Liver (tissue), 9 donors: ENCODE results near the gene ARMCX4. TPM values are rescaled to one million over a fixed set of nuclear protein-coding genes. Genes with fewer than 3 reads are reported as not detected.

ENCODE experiments used
- DNase-seq: peaks from one replicate; pipeline ENCODE4 v3.0.0-alpha.2; 2017; ENCODE audit warnings: low spot score
- H3K27ac ChIP-seq, 2 donors: one replicate each; pipeline ENCODE4 v1.7.0; 2013; ENCODE audit warnings: inconsistent platforms in 2 of 2, low read length in 2 of 2, control low read depth in 1 of 2, low read depth in 1 of 2, mild to moderate bottlenecking in 1 of 2
- H3K27me3 ChIP-seq, 4 donors: one replicate each; pipeline versions ENCODE4 v1.6.1 to v1.7.0; 2013; ENCODE audit warnings: low read length in 3 of 4, inconsistent platforms in 1 of 4, mild to moderate bottlenecking in 1 of 4, moderate library complexity in 1 of 4; ENCODE audit not compliant: control insufficient read depth in 4 of 4, insufficient read depth in 4 of 4
- H3K36me3 ChIP-seq, 4 donors: one replicate each; pipeline versions ENCODE4 v1.6.1 to v1.7.0; 2013; ENCODE audit warnings: low read length in 3 of 4, mild to moderate bottlenecking in 3 of 4, low read depth in 1 of 4, moderate library complexity in 1 of 4; ENCODE audit not compliant: control insufficient read depth in 4 of 4, insufficient read depth in 3 of 4
- H3K4me1 ChIP-seq, 4 donors: one replicate each; pipeline versions ENCODE4 v1.6.1 to v1.7.0; 2013; ENCODE audit warnings: low read length in 3 of 4, mild to moderate bottlenecking in 3 of 4, moderate library complexity in 1 of 4; ENCODE audit not compliant: control insufficient read depth in 4 of 4, insufficient read depth in 4 of 4
- H3K4me3 ChIP-seq, 3 donors: one replicate each; pipeline versions ENCODE4 v1.6.1 to v1.7.0; 2013; ENCODE audit warnings: low read length in 3 of 3, control low read depth in 1 of 3, low read depth in 1 of 3, mild to moderate bottlenecking in 1 of 3
- H3K9ac ChIP-seq, 2 donors: one replicate each; pipeline ENCODE4 v1.7.0; 2013; ENCODE audit warnings: low read length in 2 of 2, mild to moderate bottlenecking in 2 of 2, moderate library complexity in 2 of 2, control low read depth in 1 of 2, low read depth in 1 of 2
- H3K9me3 ChIP-seq, 4 donors: one replicate each; pipeline versions ENCODE4 v1.6.1 to v1.7.0; 2013; ENCODE audit warnings: low read length in 3 of 4; ENCODE audit not compliant: control insufficient read depth in 4 of 4
- EGR1 ChIP-seq, 2 donors: IDR thresholded peaks; 2 replicates each; pipeline ENCODE4 v1.6.1; 2016 to 2018; ENCODE audit warnings: antibody characterized with exemption in 2 of 2, low read depth in 2 of 2
- FOXA1 ChIP-seq: IDR thresholded peaks from 2 replicates; pipeline ENCODE4 v1.6.1; 2016; ENCODE audit warnings: antibody characterized with exemption
- FOXA2 ChIP-seq: IDR thresholded peaks from 2 replicates; pipeline ENCODE4 v1.6.1; 2016; ENCODE audit warnings: antibody characterized with exemption
- GABPA ChIP-seq, 2 donors: IDR thresholded peaks in 1 of 2; conservative IDR thresholded peaks in 1 of 2; 2 replicates each; pipeline ENCODE4 v1.6.1; 2016; ENCODE audit warnings: antibody characterized with exemption in 2 of 2, mild to moderate bottlenecking in 1 of 2, moderate library complexity in 1 of 2
- HNF4A ChIP-seq, 2 donors: conservative IDR thresholded peaks; 2 replicates each; pipeline ENCODE4 v1.6.1; 2016; ENCODE audit warnings: antibody characterized with exemption in 2 of 2, mild to moderate bottlenecking in 2 of 2
- HNF4G ChIP-seq: IDR thresholded peaks from 2 replicates; pipeline ENCODE4 v1.6.1; 2016; ENCODE audit warnings: antibody characterized with exemption
- JUND ChIP-seq, 2 donors: IDR thresholded peaks; 2 replicates each; pipeline ENCODE4 v1.6.1; 2016; ENCODE audit warnings: antibody characterized with exemption in 2 of 2
- NR2F2 ChIP-seq: IDR thresholded peaks from 2 replicates; pipeline ENCODE4 v1.6.1; 2016; ENCODE audit warnings: antibody characterized with exemption
- RAD21 ChIP-seq, 2 donors: IDR thresholded peaks; 2 replicates each; pipeline ENCODE4 v1.6.1; 2016; ENCODE audit warnings: antibody characterized with exemption in 2 of 2, mild to moderate bottlenecking in 2 of 2
- RXRA ChIP-seq, 2 donors: IDR thresholded peaks; 2 replicates each; pipeline ENCODE4 v1.6.1; 2017 to 2018; ENCODE audit warnings: antibody characterized with exemption in 2 of 2, mild to moderate bottlenecking in 1 of 2
- SP1 ChIP-seq: IDR thresholded peaks from 2 replicates; pipeline ENCODE4 v1.6.1; 2018; ENCODE audit warnings: antibody characterized with exemption, mild to moderate bottlenecking
- TAF1 ChIP-seq: conservative IDR thresholded peaks from 2 replicates; pipeline ENCODE4 v1.6.1; 2016; ENCODE audit warnings: antibody characterized with exemption, mild to moderate bottlenecking
- YY1 ChIP-seq: IDR thresholded peaks from 2 replicates; pipeline ENCODE4 v1.6.1; 2016; ENCODE audit warnings: antibody characterized with exemption, mild to moderate bottlenecking
- whole genome bisulfite sequencing: extraction: QIAGEN DNeasy Blood & Tissue Kit; methylation state at CpG from one replicate; pipeline ENCODE4 v1.1.7; 2013; 5-methylcytosine and 5-hydroxymethylcytosine counted together
- polyA plus RNA-seq, 2 donors: library from polyadenylated mRNA; stranded (reverse) in 1 of 2; unstranded in 1 of 2; fragments of 200-250 nt in 1 of 2; fragments of >200 nt in 1 of 2; fragmentation: Nextera tagmentation in 1 of 2; extraction: Ambion mirVana in 1 of 2; gene quantifications; one replicate each; pipeline versions ENCODE4 v1.2.1 to v1.2.3, GENCODE V29; 2013 to 2015
- total RNA-seq, 2 donors: library from RNA; depleted of rRNA; stranded (reverse); fragments of >200 nt; gene quantifications; one replicate each; pipeline ENCODE4 v1.2.3, GENCODE V29; 2014
- TF ChIP-seq, protein P1 (sequence below): IDR thresholded peaks from 2 replicates; pipeline ENCODE4 v1.6.1; 2016; ENCODE audit warnings: antibody characterized with exemption, mild to moderate bottlenecking
- TF ChIP-seq, protein P2 (sequence below): IDR thresholded peaks from 2 replicates; pipeline ENCODE4 v1.6.1; 2016; ENCODE audit warnings: antibody characterized with exemption
- TF ChIP-seq, protein P3 (sequence below): fragments of 150-350 bp; IDR thresholded peaks from 2 replicates; pipeline ENCODE4 v1.5.1; 2017; ENCODE audit warnings: improper control_type of control experiment, low read depth, low read length; ENCODE audit not compliant: missing input control
- TF ChIP-seq, protein P4 (sequence below): IDR thresholded peaks from 2 replicates; pipeline ENCODE4 v1.6.1; 2016; ENCODE audit warnings: antibody characterized with exemption
- TF ChIP-seq, protein P5 (sequence below): IDR thresholded peaks from 2 replicates; pipeline ENCODE4 v1.6.1; 2016; ENCODE audit warnings: antibody characterized with exemption
- donor health status: healthy.
- donor health status: healthy.
- donor health status: healthy.
- donor health status: healthy.
- donor health status: healthy.

ARMCX4 gene
- total RNA-seq = 1 to 10 TPM; 2.1 to 4.6 TPM
- polyA plus RNA-seq = 1 to 10 TPM; 1.4 to 1.9 TPM

DNA sequence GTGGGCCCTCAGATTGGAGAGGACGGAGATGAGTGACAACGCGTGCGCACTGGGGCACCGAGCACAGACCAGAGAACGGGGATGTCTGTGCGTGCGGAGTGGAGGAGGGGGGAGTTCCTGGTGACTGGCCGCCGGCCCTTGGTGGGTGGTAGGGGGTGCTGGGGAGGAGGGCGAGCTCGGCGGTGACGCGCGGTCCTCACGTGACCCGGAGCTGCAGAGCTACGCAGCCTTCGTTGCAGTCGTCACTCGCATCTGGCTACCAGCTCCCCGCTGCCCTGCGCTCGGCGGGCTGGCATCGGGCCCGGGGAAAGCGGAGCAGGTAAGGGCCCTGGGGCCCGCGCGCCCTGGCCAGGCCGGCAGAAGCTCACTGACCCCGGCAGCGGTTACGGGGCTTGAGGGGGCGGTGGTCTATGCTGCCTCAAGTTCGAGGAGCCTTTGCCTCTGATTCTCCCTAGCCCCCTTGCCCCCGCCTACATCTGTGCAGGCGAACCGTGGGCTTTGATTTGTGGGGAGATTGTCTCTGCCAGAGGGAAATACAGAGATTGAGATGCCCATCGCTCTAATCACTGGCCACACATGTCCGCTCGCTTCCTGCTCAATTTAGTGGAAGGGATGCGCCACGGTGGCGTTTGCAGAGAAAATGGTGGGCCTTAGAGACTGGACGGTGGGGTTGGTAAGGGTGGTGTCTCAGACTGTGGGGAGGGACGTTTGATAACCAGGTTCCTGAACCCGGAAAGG, at the start of gene ARMCX4:
TSS of gene ARMCX4 (plus strand) at position 245 of the 738 bp plus-strand sequence. CDS start 3,134 bp downstream, outside the sequence.
- Histone ChIP-seq H3K36me3 (no peaks in the 10 kb centered on the region), H3K9ac (no peak within 1 kb of the TSS), H3K4me1 (no peaks in the 10 kb centered on the region), H3K27ac (no peak within 1 kb of the TSS), H3K9me3 (no peaks in the 10 kb centered on the region), H3K27me3 (peaks cover 0 to 3% (median 0%) of the 10 kb centered on the region in 4 donors), H3K4me3 (peak within 1 kb of the TSS in 2 of 3 donors; percentile 23 to 27)
- TF ChIP-seq HNF4A (conservative IDR thresholded peaks at IDR 0.05) (no peak), NR2F2 (no peak), TAF1 (no peak)
- TF ChIP-seq, protein P1, sequence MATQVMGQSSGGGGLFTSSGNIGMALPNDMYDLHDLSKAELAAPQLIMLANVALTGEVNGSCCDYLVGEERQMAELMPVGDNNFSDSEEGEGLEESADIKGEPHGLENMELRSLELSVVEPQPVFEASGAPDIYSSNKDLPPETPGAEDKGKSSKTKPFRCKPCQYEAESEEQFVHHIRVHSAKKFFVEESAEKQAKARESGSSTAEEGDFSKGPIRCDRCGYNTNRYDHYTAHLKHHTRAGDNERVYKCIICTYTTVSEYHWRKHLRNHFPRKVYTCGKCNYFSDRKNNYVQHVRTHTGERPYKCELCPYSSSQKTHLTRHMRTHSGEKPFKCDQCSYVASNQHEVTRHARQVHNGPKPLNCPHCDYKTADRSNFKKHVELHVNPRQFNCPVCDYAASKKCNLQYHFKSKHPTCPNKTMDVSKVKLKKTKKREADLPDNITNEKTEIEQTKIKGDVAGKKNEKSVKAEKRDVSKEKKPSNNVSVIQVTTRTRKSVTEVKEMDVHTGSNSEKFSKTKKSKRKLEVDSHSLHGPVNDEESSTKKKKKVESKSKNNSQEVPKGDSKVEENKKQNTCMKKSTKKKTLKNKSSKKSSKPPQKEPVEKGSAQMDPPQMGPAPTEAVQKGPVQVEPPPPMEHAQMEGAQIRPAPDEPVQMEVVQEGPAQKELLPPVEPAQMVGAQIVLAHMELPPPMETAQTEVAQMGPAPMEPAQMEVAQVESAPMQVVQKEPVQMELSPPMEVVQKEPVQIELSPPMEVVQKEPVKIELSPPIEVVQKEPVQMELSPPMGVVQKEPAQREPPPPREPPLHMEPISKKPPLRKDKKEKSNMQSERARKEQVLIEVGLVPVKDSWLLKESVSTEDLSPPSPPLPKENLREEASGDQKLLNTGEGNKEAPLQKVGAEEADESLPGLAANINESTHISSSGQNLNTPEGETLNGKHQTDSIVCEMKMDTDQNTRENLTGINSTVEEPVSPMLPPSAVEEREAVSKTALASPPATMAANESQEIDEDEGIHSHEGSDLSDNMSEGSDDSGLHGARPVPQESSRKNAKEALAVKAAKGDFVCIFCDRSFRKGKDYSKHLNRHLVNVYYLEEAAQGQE = no peak
- WGBS = 15% methylated on average over 50 of the region's 50 CpGs
- DNase-seq = no peak

DNA sequence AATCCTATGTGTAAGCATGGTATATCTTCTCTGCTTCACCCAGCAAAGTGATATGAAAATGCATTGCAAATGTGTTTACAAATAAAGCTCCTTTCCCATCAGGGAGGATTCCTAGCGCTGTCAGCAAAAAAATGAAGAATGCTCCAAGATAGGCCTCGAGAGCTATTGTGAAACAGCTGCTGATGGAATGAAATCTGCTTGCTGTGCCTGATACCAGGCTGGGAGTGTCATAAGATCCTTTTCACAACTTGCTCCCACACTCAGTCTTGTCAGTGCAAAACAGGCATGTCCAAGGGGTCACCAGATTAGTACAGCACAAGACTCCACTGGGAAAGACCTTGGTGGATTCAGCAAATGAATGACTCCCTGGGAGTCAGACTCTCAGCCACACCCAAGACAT, 43.2 kb upstream of the ARMCX4 start:
- Histone ChIP-seq H3K9ac (no peak overlapping the region), H3K27ac (no peak overlapping the region), H3K4me3 (no peak overlapping the region), H3K36me3 (peaks cover 0 to 11% (median 5%) of the 10 kb centered on the region in 4 donors), H3K27me3 (no peaks in the 10 kb centered on the region), H3K4me1 (no peaks in the 10 kb centered on the region), H3K9me3 (no peaks in the 10 kb centered on the region)
- DNase-seq = no peak
- WGBS = 79% methylated on average over 2 of the region's 2 CpGs
- no peak for TF ChIP-seq GABPA (IDR thresholded peaks at IDR 0.05 in 1 of 2, conservative IDR thresholded peaks at IDR 0.05 in 1 of 2)
- no peak for TF ChIP-seq YY1
- TF ChIP-seq, protein P2, sequence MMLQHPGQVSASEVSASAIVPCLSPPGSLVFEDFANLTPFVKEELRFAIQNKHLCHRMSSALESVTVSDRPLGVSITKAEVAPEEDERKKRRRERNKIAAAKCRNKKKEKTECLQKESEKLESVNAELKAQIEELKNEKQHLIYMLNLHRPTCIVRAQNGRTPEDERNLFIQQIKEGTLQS = no peak
- TF ChIP-seq, protein P3, sequence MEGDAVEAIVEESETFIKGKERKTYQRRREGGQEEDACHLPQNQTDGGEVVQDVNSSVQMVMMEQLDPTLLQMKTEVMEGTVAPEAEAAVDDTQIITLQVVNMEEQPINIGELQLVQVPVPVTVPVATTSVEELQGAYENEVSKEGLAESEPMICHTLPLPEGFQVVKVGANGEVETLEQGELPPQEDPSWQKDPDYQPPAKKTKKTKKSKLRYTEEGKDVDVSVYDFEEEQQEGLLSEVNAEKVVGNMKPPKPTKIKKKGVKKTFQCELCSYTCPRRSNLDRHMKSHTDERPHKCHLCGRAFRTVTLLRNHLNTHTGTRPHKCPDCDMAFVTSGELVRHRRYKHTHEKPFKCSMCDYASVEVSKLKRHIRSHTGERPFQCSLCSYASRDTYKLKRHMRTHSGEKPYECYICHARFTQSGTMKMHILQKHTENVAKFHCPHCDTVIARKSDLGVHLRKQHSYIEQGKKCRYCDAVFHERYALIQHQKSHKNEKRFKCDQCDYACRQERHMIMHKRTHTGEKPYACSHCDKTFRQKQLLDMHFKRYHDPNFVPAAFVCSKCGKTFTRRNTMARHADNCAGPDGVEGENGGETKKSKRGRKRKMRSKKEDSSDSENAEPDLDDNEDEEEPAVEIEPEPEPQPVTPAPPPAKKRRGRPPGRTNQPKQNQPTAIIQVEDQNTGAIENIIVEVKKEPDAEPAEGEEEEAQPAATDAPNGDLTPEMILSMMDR = no peak
- TF ChIP-seq, protein P1 = no peak
- no peak for TF ChIP-seq FOXA2
- TF ChIP-seq HNF4G = no peak
- no peak for TF ChIP-seq HNF4A (conservative IDR thresholded peaks at IDR 0.05)
- TF ChIP-seq, protein P4, sequence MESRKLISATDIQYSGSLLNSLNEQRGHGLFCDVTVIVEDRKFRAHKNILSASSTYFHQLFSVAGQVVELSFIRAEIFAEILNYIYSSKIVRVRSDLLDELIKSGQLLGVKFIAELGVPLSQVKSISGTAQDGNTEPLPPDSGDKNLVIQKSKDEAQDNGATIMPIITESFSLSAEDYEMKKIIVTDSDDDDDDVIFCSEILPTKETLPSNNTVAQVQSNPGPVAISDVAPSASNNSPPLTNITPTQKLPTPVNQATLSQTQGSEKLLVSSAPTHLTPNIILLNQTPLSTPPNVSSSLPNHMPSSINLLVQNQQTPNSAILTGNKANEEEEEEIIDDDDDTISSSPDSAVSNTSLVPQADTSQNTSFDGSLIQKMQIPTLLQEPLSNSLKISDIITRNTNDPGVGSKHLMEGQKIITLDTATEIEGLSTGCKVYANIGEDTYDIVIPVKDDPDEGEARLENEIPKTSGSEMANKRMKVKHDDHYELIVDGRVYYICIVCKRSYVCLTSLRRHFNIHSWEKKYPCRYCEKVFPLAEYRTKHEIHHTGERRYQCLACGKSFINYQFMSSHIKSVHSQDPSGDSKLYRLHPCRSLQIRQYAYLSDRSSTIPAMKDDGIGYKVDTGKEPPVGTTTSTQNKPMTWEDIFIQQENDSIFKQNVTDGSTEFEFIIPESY = no peak
- TF ChIP-seq FOXA1 = no peak
- TF ChIP-seq RAD21 (IDR thresholded peaks at IDR 0.05) = no peak
- no peak for TF ChIP-seq EGR1 (IDR thresholded peaks at IDR 0.05; ENCODE audit: low read depth in 2 of 2)
- TF ChIP-seq SP1 = no peak
- TF ChIP-seq, protein P5, sequence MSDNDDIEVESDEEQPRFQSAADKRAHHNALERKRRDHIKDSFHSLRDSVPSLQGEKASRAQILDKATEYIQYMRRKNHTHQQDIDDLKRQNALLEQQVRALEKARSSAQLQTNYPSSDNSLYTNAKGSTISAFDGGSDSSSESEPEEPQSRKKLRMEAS = no peak
- no peak for TF ChIP-seq NR2F2
- no peak for TF ChIP-seq TAF1
- no peak for TF ChIP-seq RXRA (IDR thresholded peaks at IDR 0.05)
- TF ChIP-seq JUND (IDR thresholded peaks at IDR 0.05) = no peak
